Left forelimb (tissue), 1 donor: ENCODE measurements around the gene SRSF5.
A peak's percentile ranks its signal among the peaks of the same experiment; 100 is the strongest.
"Not testable (repeated sequence)": the region's sequence is repeated elsewhere in the genome, so short reads cannot be mapped to it uniquely, and the experiment has no call there.

Source experiments
- DNase-seq: peaks from one replicate; pipeline ENCODE4 v3.0.0-alpha.2; 2018; ENCODE audit warnings: low spot score

SRSF5 gene

GRCh38 chr14:69766984-69767368 lies at the start of gene SRSF5:
TSS of gene SRSF5 (plus strand) at chr14:69767142. CDS start at chr14:69768157, 1,015 bp downstream.
- peak; percentile 97 for DNase-seq

- DNase-seq, result not testable (repeated sequence)
Measured at GRCh38 chr14:69718614-69719013, 48.3 kb upstream of the SRSF5 start.

- no peak for DNase-seq
Measured at GRCh38 chr14:69719501-69719951, 47.4 kb upstream of the SRSF5 start.

GRCh38 chr14:69720912-69721311 lies 46.0 kb upstream of the SRSF5 start:
- no peak for DNase-seq

GRCh38 chr14:69726761-69727511 lies 40.0 kb upstream of the SRSF5 start:
- peak; percentile 91 for DNase-seq

- no peak for DNase-seq
Measured at GRCh38 chr14:69727860-69728259, 39.1 kb upstream of the SRSF5 start.

- DNase-seq, result not testable (repeated sequence)
Measured at GRCh38 chr14:69731919-69732598, 34.9 kb upstream of the SRSF5 start.

- not testable (repeated sequence) for DNase-seq
Measured at GRCh38 chr14:69736405-69736804, 30.5 kb upstream of the SRSF5 start.

GRCh38 chr14:69741055-69741454 lies 25.9 kb upstream of the SRSF5 start:
- DNase-seq, result no peak

- no peak for DNase-seq
Measured at GRCh38 chr14:69749956-69750355, 17.0 kb upstream of the SRSF5 start.

GRCh38 chr14:69750495-69750894 lies 16.4 kb upstream of the SRSF5 start:
- no peak for DNase-seq

- DNase-seq, result no peak
Measured at GRCh38 chr14:69752773-69753172, 14.2 kb upstream of the SRSF5 start.

- DNase-seq, result no peak
Measured at GRCh38 chr14:69753860-69754259, 13.1 kb upstream of the SRSF5 start.

- DNase-seq, result no peak
Measured at GRCh38 chr14:69754487-69754886, 12.5 kb upstream of the SRSF5 start.

- no peak for DNase-seq
Measured at GRCh38 chr14:69755296-69755695, 11.6 kb upstream of the SRSF5 start.

GRCh38 chr14:69755784-69756183 lies 11.2 kb upstream of the SRSF5 start:
- no peak for DNase-seq

- DNase-seq, result no peak
Measured at GRCh38 chr14:69756298-69756697, 10.6 kb upstream of the SRSF5 start.

GRCh38 chr14:69760810-69761209 lies 6.1 kb upstream of the SRSF5 start:
- no peak for DNase-seq

- no peak for DNase-seq
Measured at GRCh38 chr14:69763761-69764510, 3.0 kb upstream of the SRSF5 start.

- peak; percentile 96 for DNase-seq
Measured at GRCh38 chr14:69767369-69767999, 542 bp downstream of the SRSF5 start.

- no peak for DNase-seq
Measured at GRCh38 chr14:69768873-69769272, 1.9 kb downstream of the SRSF5 start.

- DNase-seq, result no peak
Measured at GRCh38 chr14:69769623-69770022, 2.7 kb downstream of the SRSF5 start.
